ENCODE results near the gene EMILIN3.

DNA sequence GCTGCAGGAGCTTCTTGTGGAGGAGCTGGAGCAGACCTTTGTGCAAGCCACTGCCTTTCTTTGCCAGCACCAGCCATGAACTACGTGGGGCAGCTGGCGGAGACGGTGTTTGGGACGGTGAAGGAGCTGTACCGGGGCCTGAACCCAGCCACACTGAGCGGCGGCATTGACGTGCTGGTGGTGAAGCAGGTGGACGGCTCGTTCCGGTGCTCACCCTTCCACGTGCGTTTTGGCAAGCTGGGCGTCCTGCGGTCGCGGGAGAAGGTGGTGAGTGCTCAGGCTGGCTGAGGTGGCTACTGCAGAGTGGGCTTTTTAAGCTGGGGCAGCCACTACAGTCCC lies 20.9 kb downstream of the EMILIN3 start:
- TF ChIP-seq SUZ12 (IDR thresholded peaks at IDR 0.05; ENCODE audit: low read length) (no peak), ASH2L (IDR thresholded peaks at IDR 0.05; ENCODE audit: low read length) (no peak), POLR2A (IDR thresholded peaks at IDR 0.05; ENCODE audit: control extremely low read depth in 1 of 2, low read depth in 2 of 2, low read length in 2 of 2) (no peak), SP4 (IDR thresholded peaks at IDR 0.05; ENCODE audit: low read length) (no peak), CBX5 (IDR thresholded peaks at IDR 0.05; ENCODE audit: low read depth, low read length) (no peak), POLR2AphosphoS5 (IDR thresholded peaks at IDR 0.05; ENCODE audit: low read depth, low read length) (no peak)
- TF ChIP-seq, protein P1, sequence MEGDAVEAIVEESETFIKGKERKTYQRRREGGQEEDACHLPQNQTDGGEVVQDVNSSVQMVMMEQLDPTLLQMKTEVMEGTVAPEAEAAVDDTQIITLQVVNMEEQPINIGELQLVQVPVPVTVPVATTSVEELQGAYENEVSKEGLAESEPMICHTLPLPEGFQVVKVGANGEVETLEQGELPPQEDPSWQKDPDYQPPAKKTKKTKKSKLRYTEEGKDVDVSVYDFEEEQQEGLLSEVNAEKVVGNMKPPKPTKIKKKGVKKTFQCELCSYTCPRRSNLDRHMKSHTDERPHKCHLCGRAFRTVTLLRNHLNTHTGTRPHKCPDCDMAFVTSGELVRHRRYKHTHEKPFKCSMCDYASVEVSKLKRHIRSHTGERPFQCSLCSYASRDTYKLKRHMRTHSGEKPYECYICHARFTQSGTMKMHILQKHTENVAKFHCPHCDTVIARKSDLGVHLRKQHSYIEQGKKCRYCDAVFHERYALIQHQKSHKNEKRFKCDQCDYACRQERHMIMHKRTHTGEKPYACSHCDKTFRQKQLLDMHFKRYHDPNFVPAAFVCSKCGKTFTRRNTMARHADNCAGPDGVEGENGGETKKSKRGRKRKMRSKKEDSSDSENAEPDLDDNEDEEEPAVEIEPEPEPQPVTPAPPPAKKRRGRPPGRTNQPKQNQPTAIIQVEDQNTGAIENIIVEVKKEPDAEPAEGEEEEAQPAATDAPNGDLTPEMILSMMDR (IDR thresholded peaks at IDR 0.05; ENCODE audit: control extremely low read depth in 1 of 3, insufficient read depth in 1 of 3, low read depth in 1 of 3, low read length in 3 of 3) = no peak
- TF ChIP-seq, protein P2, sequence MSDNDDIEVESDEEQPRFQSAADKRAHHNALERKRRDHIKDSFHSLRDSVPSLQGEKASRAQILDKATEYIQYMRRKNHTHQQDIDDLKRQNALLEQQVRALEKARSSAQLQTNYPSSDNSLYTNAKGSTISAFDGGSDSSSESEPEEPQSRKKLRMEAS (IDR thresholded peaks at IDR 0.05) = no peak

Measured in H1 (cell line).